KMS-11 (cell line): Measurements from ENCODE around the gene RHBDD3.

Source experiments
- H2AFZ ChIP-seq: fragments of 200-600 bp; sonication (generic); 2 replicates; pipeline ENCODE4 v1.6.1; 2016; ENCODE audit warnings: antibody characterized with exemption, mixed run types, low read depth
- H3K27ac ChIP-seq: fragments of 200-600 bp; sonication (generic); 2 replicates; pipeline ENCODE4 v1.6.1; 2016; ENCODE audit warnings: mild to moderate bottlenecking, mixed run types
- H3K27me3 ChIP-seq: fragments of 200-600 bp; sonication (generic); 2 replicates; pipeline ENCODE4 v1.6.1; 2017; ENCODE audit warnings: mild to moderate bottlenecking, low read depth, mixed run types, moderate library complexity; ENCODE audit not compliant: insufficient read depth
- H3K36me3 ChIP-seq: fragments of 200-600 bp; sonication (generic); 2 replicates; pipeline ENCODE4 v1.6.1; 2017; ENCODE audit warnings: mild to moderate bottlenecking, mixed run types; ENCODE audit not compliant: insufficient read depth
- H3K4me1 ChIP-seq: fragments of 200-600 bp; sonication (generic); 2 replicates; pipeline ENCODE4 v1.6.1; 2016; ENCODE audit warnings: mild to moderate bottlenecking, low read depth, mixed run types; ENCODE audit not compliant: poor library complexity, severe bottlenecking
- H3K4me2 ChIP-seq: fragments of 200-600 bp; sonication (generic); 2 replicates; pipeline ENCODE4 v1.7.0; 2016; ENCODE audit warnings: mild to moderate bottlenecking, mixed run types
- H3K4me3 ChIP-seq: fragments of 200-600 bp; sonication (generic); IDR thresholded peaks from 2 replicates; pipeline ENCODE4 v1.6.1; 2017; ENCODE audit warnings: low read depth, low read length, mixed read lengths; ENCODE audit not compliant: insufficient read depth
- H3K79me2 ChIP-seq: fragments of 200-600 bp; sonication (generic); 2 replicates; pipeline ENCODE4 v1.6.1; 2016; ENCODE audit warnings: low read depth, mixed run types; ENCODE audit not compliant: insufficient read depth
- H3K9ac ChIP-seq: fragments of 200-600 bp; sonication (generic); 2 replicates; pipeline ENCODE4 v1.6.1; 2016; ENCODE audit warnings: mild to moderate bottlenecking, mixed run types
- H4K20me1 ChIP-seq: fragments of 200-600 bp; sonication (generic); 2 replicates; pipeline ENCODE4 v1.6.1; 2016; ENCODE audit warnings: mild to moderate bottlenecking, mixed run types; ENCODE audit not compliant: insufficient read depth
- CTCF ChIP-seq: fragments of 200-600 bp; sonication (generic); conservative IDR thresholded peaks from 2 replicates; pipeline ENCODE4 v1.6.1; 2017; ENCODE audit warnings: low read depth, mild to moderate bottlenecking, antibody characterized with exemption, low read length, moderate library complexity, mixed read lengths

RHBDD3 gene

DNA sequence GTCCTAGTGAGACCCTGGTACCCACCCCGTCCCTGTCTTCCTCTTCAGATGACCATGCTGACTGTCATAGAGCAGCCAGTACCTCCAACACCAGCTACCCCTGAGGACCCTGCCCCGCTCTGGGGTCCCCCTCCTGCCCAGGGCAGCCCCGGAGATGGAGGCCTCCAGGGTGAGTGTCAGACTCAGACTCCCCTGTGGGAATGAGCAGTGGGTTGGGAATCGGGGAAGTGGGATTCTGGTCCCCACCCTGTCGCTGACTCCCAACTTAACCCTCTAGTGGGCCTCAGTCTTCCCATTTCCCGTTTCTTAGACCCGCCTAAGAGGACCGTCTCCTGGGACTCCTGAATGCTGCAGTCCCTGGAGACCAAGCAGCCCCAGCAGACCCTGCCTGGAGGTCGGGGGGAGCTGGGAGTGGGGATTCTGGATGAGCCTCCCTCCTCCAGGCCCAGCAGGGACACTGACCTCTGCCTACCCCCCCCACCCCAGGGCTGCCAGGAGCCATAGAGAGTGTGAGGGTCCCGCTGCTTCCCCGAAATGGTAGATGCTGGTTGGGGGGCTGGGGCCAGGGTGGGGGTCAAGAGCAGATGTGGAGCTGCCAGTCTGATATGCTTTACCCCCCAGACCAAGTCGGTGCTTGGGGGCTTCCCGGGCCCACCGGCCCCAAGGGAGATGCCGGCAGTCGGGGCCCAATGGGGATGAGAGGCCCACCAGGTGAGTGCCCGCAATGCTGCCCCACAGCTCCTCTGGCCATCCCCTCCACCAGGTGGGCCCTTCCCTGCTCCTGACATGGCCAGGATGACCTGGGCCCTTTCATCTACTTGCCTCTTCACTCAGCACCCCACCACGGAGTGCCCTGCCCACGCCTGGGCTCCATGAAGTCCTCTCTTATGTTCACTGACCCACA lies 36.6 kb downstream of the RHBDD3 start:
- Histone ChIP-seq H4K20me1 (no peaks in the 10 kb centered on the region), H3K36me3 (no peaks in the 10 kb centered on the region), H3K4me1 (no peaks in the 10 kb centered on the region), H3K27ac (no peak overlapping the region), H2AFZ (no peak overlapping the region), H3K9ac (no peak overlapping the region), H3K79me2 (no peaks in the 10 kb centered on the region), H3K4me3 (no peak overlapping the region), H3K4me2 (no peak overlapping the region), H3K27me3 (no peaks in the 10 kb centered on the region)
- no peak for TF ChIP-seq CTCF

DNA sequence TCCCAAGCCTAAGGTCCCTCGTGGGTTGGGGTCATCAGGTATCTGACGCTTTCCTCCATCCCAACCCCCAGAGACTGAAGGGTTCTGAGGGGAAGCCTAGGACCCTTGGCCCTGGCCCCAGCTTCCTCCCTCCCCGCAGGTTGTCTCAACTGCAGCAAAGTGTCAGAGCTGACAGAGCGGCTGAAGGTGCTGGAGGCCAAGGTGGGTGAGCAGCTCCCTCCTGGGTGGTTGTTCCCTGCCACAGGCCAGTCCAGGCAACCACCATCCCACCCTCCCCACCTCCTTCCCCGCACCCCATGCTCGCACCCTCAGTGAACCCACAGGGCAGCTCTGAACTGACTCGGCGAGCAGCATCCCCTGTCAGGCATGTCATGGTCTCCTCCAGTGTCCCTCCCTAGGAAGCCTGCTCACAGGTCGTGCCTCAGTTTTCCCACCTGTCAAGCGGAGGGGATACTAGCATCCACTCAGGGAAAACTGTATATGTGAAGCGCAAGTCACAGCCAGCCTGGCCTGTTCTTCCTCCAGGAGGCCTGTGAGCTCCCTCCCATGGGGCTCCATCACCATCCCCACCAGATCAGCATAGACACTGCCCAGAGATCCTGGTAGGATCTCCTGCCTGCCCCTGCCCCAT lies 41.3 kb downstream of the RHBDD3 start:
- Histone ChIP-seq H3K4me2 (no peak overlapping the region), H3K4me3 (no peak overlapping the region), H3K4me1 (no peaks in the 10 kb centered on the region), H4K20me1 (no peaks in the 10 kb centered on the region), H3K79me2 (no peaks in the 10 kb centered on the region), H3K36me3 (no peaks in the 10 kb centered on the region), H2AFZ (no peak overlapping the region), H3K27me3 (no peaks in the 10 kb centered on the region), H3K27ac (no peak overlapping the region), H3K9ac (no peak overlapping the region)
- no peak for TF ChIP-seq CTCF

DNA sequence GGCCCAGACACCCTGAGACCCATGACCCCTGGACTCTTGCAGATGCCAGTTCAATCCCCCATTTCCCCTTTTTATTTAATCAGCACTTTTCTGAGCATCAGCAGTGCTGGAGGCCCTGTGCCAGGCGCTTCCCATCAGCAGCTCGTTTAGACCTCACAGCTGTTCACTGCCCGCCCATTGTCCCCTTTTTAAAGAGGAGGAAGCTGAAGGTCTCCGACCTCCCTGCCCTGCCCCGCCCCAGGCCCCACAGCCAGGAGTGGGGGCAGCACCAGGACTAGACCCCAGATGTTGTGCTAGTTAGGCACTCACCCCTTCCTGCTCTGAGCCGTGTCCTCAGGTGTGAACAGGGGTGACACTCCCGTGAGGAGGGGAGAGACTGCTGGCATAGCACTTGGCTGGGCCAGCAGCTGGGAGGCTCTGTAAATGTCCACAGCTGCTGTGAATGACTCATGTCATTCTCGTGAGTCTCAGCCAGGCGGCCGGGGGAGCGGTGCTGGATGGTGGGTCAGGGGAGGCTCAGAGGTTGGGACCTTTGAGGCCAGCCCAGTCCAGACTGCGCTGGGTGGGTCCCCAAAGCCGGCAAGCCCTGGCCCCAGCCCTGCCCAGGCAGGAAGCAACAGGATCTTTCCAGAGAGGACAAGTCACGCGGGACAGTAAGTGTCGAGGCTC lies 42.2 kb downstream of the RHBDD3 start:
- no peaks in the 10 kb centered on the region for H4K20me1 ChIP-seq
- H3K36me3 ChIP-seq, result no peaks in the 10 kb centered on the region
- H2AFZ ChIP-seq, result no peak overlapping the region
- no peaks in the 10 kb centered on the region for H3K27me3 ChIP-seq
- H3K4me3 ChIP-seq, result no peak overlapping the region
- TF ChIP-seq CTCF, result no peak
- no peak overlapping the region for H3K9ac ChIP-seq
- no peaks in the 10 kb centered on the region for H3K4me1 ChIP-seq
- no peak overlapping the region for H3K4me2 ChIP-seq
- no peaks in the 10 kb centered on the region for H3K79me2 ChIP-seq
- H3K27ac ChIP-seq, result no peak overlapping the region

DNA sequence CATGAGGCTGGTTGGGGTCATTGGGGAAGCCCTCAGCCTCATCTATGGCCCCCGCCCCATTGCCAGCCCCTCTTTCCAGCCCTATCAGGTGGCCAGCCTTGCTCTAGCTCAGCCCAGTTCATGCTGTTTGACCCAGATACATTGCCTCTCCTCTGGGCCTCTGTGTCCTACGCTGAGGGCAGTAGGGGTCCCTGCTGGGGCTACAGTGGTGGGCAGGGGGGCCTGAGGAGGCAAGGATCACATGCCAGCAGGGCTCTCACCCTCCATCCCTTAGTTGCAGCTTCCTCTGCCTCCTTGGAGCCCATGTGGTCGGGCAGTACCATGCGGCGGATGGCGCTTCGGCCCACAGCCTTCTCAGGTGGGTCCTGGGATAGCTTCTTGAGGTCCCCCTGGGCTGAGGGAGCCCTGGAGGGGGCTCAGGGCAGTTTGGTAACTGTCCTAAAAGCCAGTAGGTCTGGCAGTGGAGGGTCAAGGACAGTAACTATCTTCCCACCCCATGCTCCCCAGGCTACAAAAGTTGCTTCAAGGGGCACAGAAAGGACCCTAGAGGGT lies 42.8 kb downstream of the RHBDD3 start:
- no peaks in the 10 kb centered on the region for H4K20me1 ChIP-seq
- no peak overlapping the region for H3K27ac ChIP-seq
- H3K27me3 ChIP-seq, result no peaks in the 10 kb centered on the region
- H2AFZ ChIP-seq, result no peak overlapping the region
- TF ChIP-seq CTCF, result no peak
- H3K9ac ChIP-seq, result no peak overlapping the region
- no peaks in the 10 kb centered on the region for H3K79me2 ChIP-seq
- no peak overlapping the region for H3K4me3 ChIP-seq
- no peaks in the 10 kb centered on the region for H3K36me3 ChIP-seq
- H3K4me1 ChIP-seq, result no peaks in the 10 kb centered on the region
- no peak overlapping the region for H3K4me2 ChIP-seq
